GM23248 (cell line): ENCODE measurements around the gene ACACB. TPM values are rescaled to one million over a fixed set of nuclear protein-coding genes. Genes with fewer than 3 reads are reported as not detected.

ENCODE experiments used
- DNase-seq: peaks from one replicate; pipeline ENCODE4 v3.0.0-alpha.2; 2015
- H2AFZ ChIP-seq: fragments of 200-600 bp; sonication (generic); 2 replicates; pipeline ENCODE4 v1.6.1; 2016; ENCODE audit warnings: antibody characterized with exemption
- H3F3A ChIP-seq: fragments of 200-600 bp; sonication (generic); 2 replicates; pipeline ENCODE4 v1.6.1; 2016; ENCODE audit warnings: mild to moderate bottlenecking, antibody characterized with exemption, mixed run types; ENCODE audit not compliant: insufficient read depth
- H3K27ac ChIP-seq: fragments of 200-600 bp; sonication (generic); 2 replicates; pipeline ENCODE4 v1.5.1; 2016; ENCODE audit warnings: mild to moderate bottlenecking
- H3K27me3 ChIP-seq: fragments of 200-600 bp; sonication (generic); replicated peaks from 2 replicates; pipeline ENCODE4 v1.6.1; 2016; ENCODE audit warnings: mild to moderate bottlenecking; ENCODE audit not compliant: insufficient read depth
- H3K36me3 ChIP-seq: fragments of 200-600 bp; sonication (generic); 2 replicates; pipeline ENCODE4 v1.6.1; 2016; ENCODE audit warnings: low read depth, mild to moderate bottlenecking
- H3K4me1 ChIP-seq: fragments of 200-600 bp; sonication (generic); 2 replicates; pipeline ENCODE4 v1.6.1; 2016; ENCODE audit warnings: mild to moderate bottlenecking; ENCODE audit not compliant: insufficient read depth
- H3K4me2 ChIP-seq: fragments of 200-600 bp; sonication (generic); one replicate; pipeline ENCODE4 v1.6.1; 2016; ENCODE audit warnings: mild to moderate bottlenecking; ENCODE audit not compliant: unreplicated experiment
- H3K4me3 ChIP-seq: fragments of 200-600 bp; sonication (generic); 2 replicates; pipeline ENCODE4 v1.5.1; 2016; ENCODE audit warnings: mild to moderate bottlenecking
- H3K79me2 ChIP-seq: fragments of 200-600 bp; sonication (generic); 2 replicates; pipeline ENCODE4 v1.6.1; 2016; ENCODE audit warnings: mild to moderate bottlenecking; ENCODE audit not compliant: insufficient read depth
- H3K9ac ChIP-seq: fragments of 200-600 bp; sonication (generic); 2 replicates; pipeline ENCODE4 v1.6.1; 2016; ENCODE audit warnings: mild to moderate bottlenecking
- H3K9me2 ChIP-seq: fragments of 200-600 bp; sonication (generic); 2 replicates; pipeline ENCODE4 v1.6.1; 2016; ENCODE audit warnings: mixed run types, mild to moderate bottlenecking, moderate library complexity; ENCODE audit not compliant: insufficient read depth
- H3K9me3 ChIP-seq: fragments of 200-600 bp; sonication (generic); one replicate; pipeline ENCODE4 v1.6.1; 2017; ENCODE audit warnings: low read depth
- H4K20me1 ChIP-seq: fragments of 200-600 bp; sonication (generic); 2 replicates; pipeline ENCODE4 v1.6.0; 2016; ENCODE audit not compliant: insufficient read depth
- EZH2 ChIP-seq: fragments of 200-600 bp; sonication (generic); IDR thresholded peaks from 2 replicates; pipeline ENCODE4 v1.6.1; 2018; ENCODE audit warnings: antibody characterized with exemption, mild to moderate bottlenecking; ENCODE audit not compliant: insufficient read depth, poor library complexity, severe bottlenecking
- EZH2phosphoT487 ChIP-seq: fragments of 200-600 bp; sonication (generic); IDR thresholded peaks from 2 replicates; pipeline ENCODE4 v1.6.1; 2018; ENCODE audit warnings: antibody characterized with exemption, moderate library complexity, mild to moderate bottlenecking, low read depth; ENCODE audit not compliant: insufficient read depth
- WGBS, 2 experiments: methylation state at CpG; one replicate each; pipeline ENCODE4 v1.1.6; 2015 to 2017; ENCODE audit warnings: low lambda C conversion rate in 2 of 2, low coverage in 1 of 2; ENCODE audit errors: missing lambda C conversion rate in 2 of 2; 5-methylcytosine and 5-hydroxymethylcytosine counted together
- in situ Hi-C: fragments of 300-500 bp; cut with MboI; formaldehyde crosslinking; loops from 2 replicates; pipeline ENCODE4 v1.15.0; 2020
- polyA plus RNA-seq: library from polyadenylated mRNA; unstranded; fragments of >200 nt; fragmentation: Nextera tagmentation; extraction: Ambion mirVana; gene quantifications from 2 replicates; pipeline ENCODE4 v1.2.1, GENCODE V29; 2016
- total RNA-seq: library from RNA; depleted of rRNA; stranded (reverse); fragments of >200 nt; shearing (Covaris generic); gene quantifications from 2 replicates; pipeline ENCODE4 v1.2.3, GENCODE V29; 2014

ACACB gene
- total and polyA plus RNA-seq, 2 experiments from 2014 or later: 0.66 to 4.1 TPM

DNA sequence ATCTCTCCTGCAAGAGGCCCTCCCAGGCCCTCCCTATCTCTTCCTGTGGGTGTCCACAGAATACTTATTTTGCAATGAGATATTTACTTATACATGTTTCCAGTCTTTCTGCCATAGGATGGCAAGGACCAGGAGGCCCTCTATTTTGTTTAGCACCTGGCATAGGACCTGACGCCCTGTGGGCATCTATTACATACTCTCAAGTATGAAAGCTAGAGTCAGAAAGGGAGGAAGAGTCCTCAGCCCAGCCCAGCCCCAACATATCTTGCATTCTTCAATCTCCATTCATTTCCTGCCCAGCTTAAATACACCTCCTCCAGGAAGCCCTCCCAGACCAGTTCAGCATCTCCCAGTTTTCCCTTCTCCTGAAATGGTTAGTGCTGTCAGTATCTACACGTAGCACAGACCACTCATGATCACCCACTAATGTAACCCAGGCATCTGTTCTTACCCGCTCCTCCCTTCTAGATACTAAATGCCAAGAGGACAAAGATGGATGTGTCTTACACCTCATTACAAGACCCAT lies 185.3 kb downstream of the ACACB start:
- Histone ChIP-seq H3K27ac (no peak overlapping the region), H3K4me3 (no peak overlapping the region), H3K79me2 (no peaks in the 10 kb centered on the region), H3K4me2 (no peak overlapping the region), H3F3A (no peaks in the 10 kb centered on the region), H4K20me1 (no peaks in the 10 kb centered on the region), H3K9ac (no peak overlapping the region), H2AFZ (no peak overlapping the region), H3K27me3 (peaks cover 28% of the 10 kb centered on the region), H3K9me2 (no peaks in the 10 kb centered on the region), H3K4me1 (no peaks in the 10 kb centered on the region), H3K9me3 (no peaks in the 10 kb centered on the region), H3K36me3 (no peaks in the 10 kb centered on the region)
- in situ Hi-C loops: no loop called here
- DNase-seq: no peak
- TF ChIP-seq EZH2 (no peak), EZH2phosphoT487 (no peak)
- 55 to 61% methylated on average over 3 of the region's 3 CpGs for WGBS, 2 experiments

DNA sequence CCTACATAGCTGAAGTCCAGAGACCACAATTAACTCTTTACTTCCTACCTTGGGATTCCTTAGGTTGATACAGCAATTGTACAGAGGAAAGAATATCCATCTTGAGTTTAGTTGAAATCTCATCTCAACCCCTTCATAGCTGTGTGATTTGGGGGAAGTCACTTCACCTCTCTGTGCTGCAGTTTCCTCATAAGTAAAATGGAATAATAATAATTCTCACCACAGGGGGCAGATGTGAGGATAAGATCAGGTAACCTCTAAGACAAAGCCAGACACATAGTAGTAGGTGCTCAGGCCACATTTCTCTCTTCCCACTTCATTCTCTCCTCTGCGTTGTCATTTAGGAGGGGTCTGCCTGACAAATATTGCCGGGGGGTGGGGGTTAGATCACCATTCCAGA lies 186.0 kb downstream of the ACACB start:
- no peak for DNase-seq
- H3K4me3 ChIP-seq: no peak overlapping the region
- in situ Hi-C loops: no loop called here
- H3K4me2 ChIP-seq: no peak overlapping the region
- no peak overlapping the region for H3K27ac ChIP-seq
- no peaks in the 10 kb centered on the region for H4K20me1 ChIP-seq
- no peaks in the 10 kb centered on the region for H3K9me3 ChIP-seq
- no peaks in the 10 kb centered on the region for H3K79me2 ChIP-seq
- WGBS, 2 experiments: 36 to 50% methylated on average over 2 of the region's 2 CpGs
- no peak overlapping the region for H3K9ac ChIP-seq
- H3K9me2 ChIP-seq: no peaks in the 10 kb centered on the region
- no peak overlapping the region for H2AFZ ChIP-seq
- H3F3A ChIP-seq: no peaks in the 10 kb centered on the region
- H3K36me3 ChIP-seq: no peaks in the 10 kb centered on the region
- H3K27me3 ChIP-seq: peaks cover 33% of the 10 kb centered on the region
- no peak for TF ChIP-seq EZH2
- H3K4me1 ChIP-seq: no peaks in the 10 kb centered on the region

DNA sequence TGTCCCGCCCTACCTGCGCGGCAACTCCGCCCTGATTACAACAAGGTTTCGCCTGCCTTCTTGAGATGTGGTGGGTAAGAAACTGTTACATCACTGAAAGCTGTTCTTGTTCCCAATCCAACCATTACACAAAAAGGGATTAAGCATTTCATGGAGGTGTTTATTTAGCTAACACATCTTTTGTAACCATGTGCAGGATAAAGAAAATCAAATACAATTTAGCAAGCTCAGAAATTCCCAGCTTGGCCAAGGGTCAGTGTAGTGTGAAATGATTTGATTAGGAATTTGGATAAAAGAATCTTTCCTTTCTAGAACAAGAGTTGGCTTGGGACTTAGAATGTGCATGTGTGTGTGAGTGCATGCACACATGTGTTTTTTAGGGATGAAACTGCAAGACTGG lies 186.4 kb downstream of the ACACB start:
- H4K20me1 ChIP-seq: no peaks in the 10 kb centered on the region
- H3F3A ChIP-seq: no peaks in the 10 kb centered on the region
- H3K79me2 ChIP-seq: no peaks in the 10 kb centered on the region
- no peak overlapping the region for H2AFZ ChIP-seq
- H3K4me3 ChIP-seq: no peak overlapping the region
- WGBS, 2 experiments: 67 to 73% methylated on average over 5 of the region's 5 CpGs
- H3K27me3 ChIP-seq: peaks cover 37% of the 10 kb centered on the region
- H3K36me3 ChIP-seq: no peaks in the 10 kb centered on the region
- H3K9me3 ChIP-seq: no peaks in the 10 kb centered on the region
- no peak overlapping the region for H3K4me2 ChIP-seq
- H3K4me1 ChIP-seq: no peaks in the 10 kb centered on the region
- in situ Hi-C loops: no loop called here
- no peak for DNase-seq
- TF ChIP-seq EZH2phosphoT487 (no peak), EZH2 (no peak)
- no peak overlapping the region for H3K9ac ChIP-seq
- no peaks in the 10 kb centered on the region for H3K9me2 ChIP-seq
- no peak overlapping the region for H3K27ac ChIP-seq

DNA sequence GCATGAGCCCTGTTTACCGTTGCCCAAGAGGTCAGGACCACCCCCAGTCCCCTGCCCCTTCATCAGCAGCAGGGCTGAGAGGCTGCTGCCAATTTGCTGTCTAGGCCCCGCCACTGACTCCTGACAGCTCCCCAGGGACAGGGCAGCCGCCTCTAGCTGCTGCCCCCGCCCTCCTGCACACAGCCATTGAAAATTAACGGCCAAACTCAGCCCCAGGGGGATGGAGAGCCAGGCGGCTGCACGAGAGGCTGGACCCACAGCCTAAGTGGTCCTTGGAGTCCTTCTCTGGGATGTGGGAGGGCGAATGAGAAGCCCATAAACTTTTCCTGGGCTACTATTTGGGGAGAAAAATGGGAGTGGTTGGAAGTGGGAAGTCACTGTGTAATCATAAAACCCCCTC lies 188.1 kb downstream of the ACACB start:
- TF ChIP-seq EZH2phosphoT487: no peak
- 4 to 5% methylated on average over 8 of the region's 8 CpGs for WGBS, 2 experiments
- peaks cover 50% of the 10 kb centered on the region for H3K27me3 ChIP-seq

DNA sequence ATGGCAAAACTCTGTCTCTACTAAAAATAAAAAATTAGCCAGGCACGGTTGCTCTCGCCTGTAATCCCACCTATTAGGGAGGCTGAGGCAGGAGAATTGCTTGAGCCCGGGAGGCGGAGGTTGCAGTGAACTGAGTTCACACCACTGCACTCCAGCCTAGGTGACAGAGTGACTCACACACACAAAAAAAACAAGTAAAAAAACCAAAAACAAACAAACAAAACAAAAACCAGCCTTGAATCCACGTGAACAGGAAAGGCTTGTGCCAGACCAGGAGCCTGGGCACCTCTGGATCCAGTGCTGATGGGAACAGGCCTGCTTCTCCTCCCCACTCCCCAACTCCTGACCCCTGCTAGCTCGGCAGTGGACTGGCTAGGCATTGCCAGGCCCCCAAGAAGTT lies 189.2 kb downstream of the ACACB start:
- Histone ChIP-seq H3K79me2 (no peaks in the 10 kb centered on the region), H3K36me3 (no peaks in the 10 kb centered on the region), H4K20me1 (no peaks in the 10 kb centered on the region), H3F3A (no peaks in the 10 kb centered on the region), H3K9me3 (no peaks in the 10 kb centered on the region), H2AFZ (no peak overlapping the region), H3K27me3 (peaks cover 57% of the 10 kb centered on the region), H3K9ac (no peak overlapping the region), H3K4me3 (no peak overlapping the region), H3K9me2 (no peaks in the 10 kb centered on the region), H3K4me1 (no peaks in the 10 kb centered on the region), H3K27ac (no peak overlapping the region), H3K4me2 (no peak overlapping the region)
- TF ChIP-seq EZH2: no peak
- no peak for TF ChIP-seq EZH2phosphoT487
- 70 to 72% methylated on average over 6 of the region's 6 CpGs for WGBS, 2 experiments
- in situ Hi-C loops: no loop called here
- DNase-seq: no peak

More for the DNA sequence above, 188.1 kb downstream of the ACACB start:
- no peaks in the 10 kb centered on the region for H3F3A ChIP-seq
- H3K9me2 ChIP-seq: no peaks in the 10 kb centered on the region
- in situ Hi-C loops: no loop called here
- H3K4me3 ChIP-seq: no peak overlapping the region
- DNase-seq: no peak
- H2AFZ ChIP-seq: no peak overlapping the region
- no peaks in the 10 kb centered on the region for H3K79me2 ChIP-seq
- no peak overlapping the region for H3K27ac ChIP-seq
- H3K36me3 ChIP-seq: no peaks in the 10 kb centered on the region
- no peaks in the 10 kb centered on the region for H3K4me1 ChIP-seq
- no peaks in the 10 kb centered on the region for H4K20me1 ChIP-seq
- no peaks in the 10 kb centered on the region for H3K9me3 ChIP-seq
- no peak overlapping the region for H3K4me2 ChIP-seq
- H3K9ac ChIP-seq: no peak overlapping the region
